ENCODE data around the gene PECR.

DNA sequence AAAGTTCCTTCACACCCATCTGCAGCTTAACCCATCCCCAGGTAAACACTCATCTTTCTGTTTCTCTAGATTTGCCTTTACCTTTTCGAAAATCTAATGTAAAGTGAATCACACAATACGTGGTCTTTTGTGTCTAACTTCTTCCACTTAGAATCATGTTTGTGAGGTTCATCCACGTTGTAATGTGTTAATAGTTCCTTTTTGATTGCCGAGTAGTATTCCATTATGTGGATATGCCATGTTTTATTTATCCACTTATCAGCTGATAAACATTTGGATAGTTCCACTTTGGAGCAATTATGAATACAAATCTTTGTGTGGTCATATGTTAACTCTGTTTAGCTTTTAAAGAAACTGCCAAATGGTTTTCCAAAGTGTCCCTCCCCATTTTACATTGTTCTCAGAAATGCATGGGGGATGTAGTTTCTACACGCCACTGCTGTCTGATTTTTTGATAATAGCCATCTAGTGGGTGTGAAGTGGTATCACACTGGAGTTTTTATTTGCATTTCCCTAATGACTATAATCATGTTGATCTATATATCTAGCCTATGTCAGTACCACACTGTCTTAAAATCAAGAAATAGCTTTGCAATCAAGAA is 22.3 kb downstream of the PECR start:
- no peak for TF ChIP-seq ZNF274 (IDR thresholded peaks at IDR 0.05; ENCODE audit: insufficient read depth, insufficient read length)
- TF ChIP-seq, protein P1, sequence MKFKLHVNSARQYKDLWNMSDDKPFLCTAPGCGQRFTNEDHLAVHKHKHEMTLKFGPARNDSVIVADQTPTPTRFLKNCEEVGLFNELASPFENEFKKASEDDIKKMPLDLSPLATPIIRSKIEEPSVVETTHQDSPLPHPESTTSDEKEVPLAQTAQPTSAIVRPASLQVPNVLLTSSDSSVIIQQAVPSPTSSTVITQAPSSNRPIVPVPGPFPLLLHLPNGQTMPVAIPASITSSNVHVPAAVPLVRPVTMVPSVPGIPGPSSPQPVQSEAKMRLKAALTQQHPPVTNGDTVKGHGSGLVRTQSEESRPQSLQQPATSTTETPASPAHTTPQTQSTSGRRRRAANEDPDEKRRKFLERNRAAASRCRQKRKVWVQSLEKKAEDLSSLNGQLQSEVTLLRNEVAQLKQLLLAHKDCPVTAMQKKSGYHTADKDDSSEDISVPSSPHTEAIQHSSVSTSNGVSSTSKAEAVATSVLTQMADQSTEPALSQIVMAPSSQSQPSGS (IDR thresholded peaks at IDR 0.05; ENCODE audit: low read length): no peak
- TF ChIP-seq EP300 (IDR thresholded peaks at IDR 0.05; ENCODE audit: borderline replicate concordance in 1 of 2, control insufficient read depth in 1 of 2, low read depth in 2 of 2, low read length in 2 of 2): no peak
- no peak for TF ChIP-seq SIN3A (IDR thresholded peaks at IDR 0.05; ENCODE audit: low read depth, low read length)
- no peak for TF ChIP-seq SREBF2 (IDR thresholded peaks at IDR 0.05; ENCODE audit: low read length)
- TF ChIP-seq SP1 (IDR thresholded peaks at IDR 0.05; ENCODE audit: low read depth, low read length): no peak
- TF ChIP-seq FOXM1 (IDR thresholded peaks at IDR 0.05; ENCODE audit: low read depth, low read length): no peak

Measured in GM12878 (cell line).